Neutrophil (primary cell): Measurements from ENCODE around the gene NFIA.

Experiments
- H3K27ac ChIP-seq: fragments of 200-600 bp; sonication (generic); 2 replicates; pipeline ENCODE4 v1.5.1; 2016; ENCODE audit warnings: mild to moderate bottlenecking, moderate library complexity
- H3K27me3 ChIP-seq: fragments of 200-600 bp; sonication (generic); 2 replicates; pipeline ENCODE4 v1.6.0; 2016; ENCODE audit warnings: mild to moderate bottlenecking
- H3K36me3 ChIP-seq: fragments of 200-600 bp; sonication (generic); 2 replicates; pipeline ENCODE4 v1.5.1; 2017
- H3K4me1 ChIP-seq, 2 experiments: fragments of 200-600 bp in 1 of 2; sonication (generic) in 1 of 2; 1 replicate in 1 of 2; 2 replicates in 1 of 2; pipeline versions ENCODE4 v1.5.1 to v1.6.1; 2013 to 2016; ENCODE audit warnings: low read depth in 1 of 2, low read length in 1 of 2, mild to moderate bottlenecking in 1 of 2, moderate library complexity in 1 of 2; ENCODE audit not compliant: control insufficient read depth in 1 of 2, insufficient read depth in 1 of 2
- H3K4me3 ChIP-seq, 2 experiments: fragments of 200-600 bp in 1 of 2; sonication (generic) in 1 of 2; 1 replicate in 1 of 2; 2 replicates in 1 of 2; pipeline ENCODE4 v1.5.1; 2013 to 2016; ENCODE audit warnings: low read depth in 1 of 2, low read length in 1 of 2, mild to moderate bottlenecking in 1 of 2, moderate library complexity in 1 of 2
- H3K9me3 ChIP-seq: fragments of 200-600 bp; sonication (generic); 2 replicates; pipeline ENCODE4 v1.5.1; 2016
- CTCF ChIP-seq: fragments of 200-600 bp; sonication (generic); IDR thresholded peaks from 2 replicates; pipeline ENCODE4 v1.5.1; 2016; ENCODE audit warnings: antibody characterized with exemption

Gene NFIA

DNA sequence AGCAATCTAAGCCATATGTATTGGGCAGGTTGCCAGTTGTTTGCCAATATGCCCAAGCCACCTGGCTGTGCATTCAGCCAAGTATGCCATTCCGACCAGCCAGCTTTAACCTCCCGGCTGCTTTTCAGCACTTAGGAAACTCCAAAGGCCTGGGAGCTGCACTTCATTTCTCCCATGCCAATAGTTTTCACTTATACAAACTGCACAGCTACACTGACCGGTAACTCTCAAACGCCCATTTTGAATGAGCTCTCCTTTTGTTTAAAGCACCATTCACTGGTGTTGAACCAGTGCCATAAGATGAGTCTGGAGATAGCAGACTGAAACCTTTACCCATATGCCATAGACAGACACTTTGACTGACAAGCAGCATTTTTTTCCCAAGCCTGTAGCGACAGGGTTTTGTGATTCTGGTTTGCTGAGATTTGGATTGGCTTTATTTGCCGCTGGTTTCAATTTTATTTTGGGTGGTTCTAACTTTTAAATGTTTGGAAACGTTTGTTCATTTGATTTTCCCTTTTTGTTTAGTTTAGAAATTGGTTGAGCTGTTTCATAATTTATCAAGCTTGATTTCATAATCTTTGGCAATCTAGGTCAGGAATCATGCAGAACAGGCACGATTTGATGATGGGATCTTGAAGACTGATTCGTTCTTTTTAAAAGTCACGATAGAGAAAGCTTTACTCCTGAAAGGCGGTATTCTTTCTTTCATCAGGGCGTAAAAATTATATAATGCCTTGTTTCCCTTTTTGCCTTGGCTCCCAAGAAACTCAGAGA lies 144.6 kb downstream of the NFIA start:
- no peaks in the 10 kb centered on the region for H3K36me3 ChIP-seq
- no peak for TF ChIP-seq CTCF
- H3K27ac ChIP-seq = no peak overlapping the region
- H3K4me3 ChIP-seq = no peak overlapping the region
- no peaks in the 10 kb centered on the region for H3K4me1 ChIP-seq
- H3K27me3 ChIP-seq = no peaks in the 10 kb centered on the region
- no peaks in the 10 kb centered on the region for H3K9me3 ChIP-seq

GRCh38 chr1:61227857-61228550 lies 145.6 kb downstream of the NFIA start:
- TF ChIP-seq CTCF = no peak
- H3K27ac ChIP-seq = no peak overlapping the region
- H3K36me3 ChIP-seq = no peaks in the 10 kb centered on the region
- H3K4me1 ChIP-seq = no peaks in the 10 kb centered on the region
- no peaks in the 10 kb centered on the region for H3K9me3 ChIP-seq
- no peak overlapping the region for H3K4me3 ChIP-seq
- H3K27me3 ChIP-seq = no peaks in the 10 kb centered on the region

- Histone ChIP-seq H3K4me1 (no peaks in the 10 kb centered on the region), H3K27ac (no peak overlapping the region), H3K4me3 (no peak overlapping the region), H3K27me3 (no peaks in the 10 kb centered on the region), H3K9me3 (no peaks in the 10 kb centered on the region), H3K36me3 (no peaks in the 10 kb centered on the region)
- TF ChIP-seq CTCF = no peak
These were observed 148.2 kb downstream of the NFIA start for GRCh38 chr1:61230523-61230922.

- Histone ChIP-seq H3K27me3 (no peaks in the 10 kb centered on the region), H3K9me3 (no peaks in the 10 kb centered on the region), H3K4me3 (no peak overlapping the region), H3K36me3 (no peaks in the 10 kb centered on the region), H3K27ac (no peak overlapping the region), H3K4me1 (no peaks in the 10 kb centered on the region)
- TF ChIP-seq CTCF = no peak
These were observed 149.4 kb downstream of the NFIA start for GRCh38 chr1:61231795-61232194.

DNA sequence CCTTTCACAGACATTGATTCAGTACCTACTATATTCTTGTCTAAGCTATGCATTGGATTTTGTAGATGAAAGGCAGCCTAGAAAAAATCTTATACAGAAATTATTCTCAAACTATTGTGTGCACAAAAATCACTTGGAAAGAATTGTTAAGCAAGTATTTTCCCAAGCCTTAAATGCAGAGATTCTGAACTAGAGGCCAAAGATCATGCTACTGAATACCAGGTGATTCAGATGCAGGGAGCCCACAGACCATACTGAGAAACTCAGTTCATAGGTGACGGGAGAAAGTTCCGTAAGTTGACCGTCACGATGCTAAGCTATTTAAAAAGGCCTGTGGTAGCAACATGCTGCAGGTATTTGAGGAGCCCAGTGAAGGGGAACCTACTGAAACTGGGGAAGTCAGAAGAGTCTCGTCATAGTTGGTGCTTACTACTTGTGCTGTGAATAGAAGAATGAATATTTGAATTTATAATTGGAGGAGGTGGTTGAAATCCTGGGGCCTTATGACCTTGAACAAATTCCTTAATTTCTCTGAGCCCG lies 150.8 kb downstream of the NFIA start:
- Histone ChIP-seq H3K36me3 (no peaks in the 10 kb centered on the region), H3K4me3 (no peak overlapping the region), H3K4me1 (no peaks in the 10 kb centered on the region), H3K27me3 (no peaks in the 10 kb centered on the region), H3K27ac (no peak overlapping the region), H3K9me3 (no peaks in the 10 kb centered on the region)
- no peak for TF ChIP-seq CTCF
